Measurements from ENCODE around the gene CBX8. TPM values are rescaled to one million over a fixed set of nuclear protein-coding genes. Genes with fewer than 3 reads are reported as not detected.

CBX8 gene
- total and polyA plus RNA-seq, 2 donors from 2014 or later = 3.5 to 6.2 TPM

GRCh38 chr17:79838522-79839274, 41.8 kb upstream of the CBX8 start:
- H3K9ac ChIP-seq (ENCODE audit: low read length in 3 of 3) = peak overlapping the region; percentile 71 to 86 (median 71)
- no peak for TF ChIP-seq CTCF (IDR thresholded peaks at IDR 0.05; ENCODE audit: borderline replicate concordance, extremely low read depth, insufficient read depth)
- DNase-seq (peak; percentile 83 to 90 (median 89)), FAIRE-seq (no peak)
- H3K27ac ChIP-seq (ENCODE audit: low read depth in 2 of 2, low read length in 2 of 2) = peak overlapping the region; percentile 68 to 84
- peaks cover 0 to 6% (median 0%) of the 10 kb centered on the region in 3 donors for H3K36me3 ChIP-seq (ENCODE audit: control insufficient read depth in 2 of 3, insufficient read depth in 3 of 3, low read length in 3 of 3)
- intact Hi-C loops (cut with DNase I) = no loop called here
- H3K27me3 ChIP-seq (ENCODE audit: control insufficient read depth, insufficient read depth, low read length) = peaks cover 12% of the 10 kb centered on the region
- no peaks in the 10 kb centered on the region for H3K9me3 ChIP-seq (ENCODE audit: control insufficient read depth in 2 of 3, insufficient read depth in 1 of 3, low read length in 3 of 3)
- H3K4me1 ChIP-seq (ENCODE audit: control insufficient read depth in 2 of 3, insufficient read depth in 2 of 3, low read depth in 1 of 3, low read length in 3 of 3) = peaks cover 0 to 27% (median 8%) of the 10 kb centered on the region in 3 donors
- H3K4me3 ChIP-seq (ENCODE audit: low read length in 3 of 3) = peak overlapping the region; percentile 76 to 87 (median 85)

GRCh38 chr17:79837888-79838521, 41.1 kb upstream of the CBX8 start:
- no peak for TF ChIP-seq CTCF (IDR thresholded peaks at IDR 0.05; ENCODE audit: borderline replicate concordance, extremely low read depth, insufficient read depth)
- peak overlapping the region; percentile 68 to 84 for H3K27ac ChIP-seq (ENCODE audit: low read depth in 2 of 2, low read length in 2 of 2)
- FAIRE-seq (no peak), DNase-seq (peak in 2 of 5 donors; percentile 42 to 74)
- H3K4me3 ChIP-seq (ENCODE audit: low read length in 3 of 3) = peak overlapping the region; percentile 76 to 87 (median 85)
- H3K9me3 ChIP-seq (ENCODE audit: control insufficient read depth in 2 of 3, insufficient read depth in 1 of 3, low read length in 3 of 3) = no peaks in the 10 kb centered on the region
- H3K9ac ChIP-seq (ENCODE audit: low read length in 3 of 3) = peak overlapping the region; percentile 71 to 86 (median 71)
- peaks cover 12% of the 10 kb centered on the region for H3K27me3 ChIP-seq (ENCODE audit: control insufficient read depth, insufficient read depth, low read length)
- peaks cover 0 to 6% (median 0%) of the 10 kb centered on the region in 3 donors for H3K36me3 ChIP-seq (ENCODE audit: control insufficient read depth in 2 of 3, insufficient read depth in 3 of 3, low read length in 3 of 3)
- intact Hi-C loops (cut with DNase I) = no loop called here
- H3K4me1 ChIP-seq (ENCODE audit: control insufficient read depth in 2 of 3, insufficient read depth in 2 of 3, low read depth in 1 of 3, low read length in 3 of 3) = peaks cover 0 to 27% (median 8%) of the 10 kb centered on the region in 3 donors

GRCh38 chr17:79836972-79837887, 40.4 kb upstream of the CBX8 start:
- peaks cover 0 to 6% (median 0%) of the 10 kb centered on the region in 3 donors for H3K36me3 ChIP-seq (ENCODE audit: control insufficient read depth in 2 of 3, insufficient read depth in 3 of 3, low read length in 3 of 3)
- TF ChIP-seq CTCF (IDR thresholded peaks at IDR 0.05; ENCODE audit: borderline replicate concordance, extremely low read depth, insufficient read depth) = no peak
- H3K9me3 ChIP-seq (ENCODE audit: control insufficient read depth in 2 of 3, insufficient read depth in 1 of 3, low read length in 3 of 3) = no peaks in the 10 kb centered on the region
- intact Hi-C loops (cut with DNase I) = no loop called here
- peak overlapping the region in 1 of 3 donors; percentile 71 for H3K9ac ChIP-seq (ENCODE audit: low read length in 3 of 3)
- peaks cover 0 to 30% (median 8%) of the 10 kb centered on the region in 3 donors for H3K4me1 ChIP-seq (ENCODE audit: control insufficient read depth in 2 of 3, insufficient read depth in 2 of 3, low read depth in 1 of 3, low read length in 3 of 3)
- peak overlapping the region; percentile 76 to 87 (median 85) for H3K4me3 ChIP-seq (ENCODE audit: low read length in 3 of 3)
- DNase-seq (peak; percentile 64 to 95 (median 82)), FAIRE-seq (no peak)
- peak overlapping the region in 1 of 2 donors; percentile 68 for H3K27ac ChIP-seq (ENCODE audit: low read depth in 2 of 2, low read length in 2 of 2)
- peaks cover 9% of the 10 kb centered on the region for H3K27me3 ChIP-seq (ENCODE audit: control insufficient read depth, insufficient read depth, low read length)

All from kidney (tissue), 14 donors.